Heart left ventricle (tissue), 16 donors: ENCODE data around the gene CDC42EP4. TPM values are rescaled to one million over a fixed set of nuclear protein-coding genes. Genes with fewer than 3 reads are reported as not detected.

Source experiments
- ATAC-seq, 4 donors: fragments of 200-7000 bp; cut with Tn5 transposase; one replicate each; pipeline ENCODE4 v1.9.1; 2020 to 2022; ENCODE audit warnings: moderate library complexity in 4 of 4, mild to moderate bottlenecking in 3 of 4, moderate number of reproducible peaks in 1 of 4
- DNase-seq, 5 donors: peaks; one replicate each; pipeline ENCODE4 v3.0.0-alpha.2; 2020
- H3K27ac ChIP-seq, 12 donors: fragments of 200-600 bp; sonication (generic) in 4 of 12; one replicate each; pipeline versions ENCODE4 v1.5.0 to v1.8.0; 2016 to 2022; ENCODE audit warnings: mild to moderate bottlenecking in 2 of 12
- H3K27me3 ChIP-seq, 9 donors: fragments of 200-600 bp; sonication (generic) in 2 of 9; one replicate each; pipeline versions ENCODE4 v1.5.1 to v1.8.0; 2016 to 2022; ENCODE audit warnings: mild to moderate bottlenecking in 3 of 9
- H3K36me3 ChIP-seq, 9 donors: fragments of 200-600 bp; sonication (generic) in 2 of 9; one replicate each; pipeline versions ENCODE4 v1.5.0 to v1.8.0; 2018 to 2022; ENCODE audit warnings: mild to moderate bottlenecking in 2 of 9
- H3K4me1 ChIP-seq, 12 donors: fragments of 200-600 bp; sonication (generic) in 4 of 12; one replicate each; pipeline versions ENCODE4 v1.5.0 to v1.8.0; 2016 to 2022; ENCODE audit warnings: mild to moderate bottlenecking in 3 of 12
- H3K4me3 ChIP-seq, 12 donors: fragments of 200-600 bp; sonication (generic) in 4 of 12; one replicate each; pipeline versions ENCODE4 v1.5.0 to v1.8.0; 2017 to 2022; ENCODE audit warnings: mild to moderate bottlenecking in 9 of 12, moderate library complexity in 4 of 12
- H3K9me3 ChIP-seq, 12 donors: fragments of 200-600 bp; sonication (generic) in 4 of 12; one replicate each; pipeline versions ENCODE4 v1.5.0 to v1.8.0; 2016 to 2022; ENCODE audit warnings: mild to moderate bottlenecking in 1 of 12
- CTCF ChIP-seq, 12 donors: fragments of 200-600 bp; sonication (generic) in 4 of 12; IDR thresholded peaks; one replicate each; pipeline versions ENCODE4 v1.5.0 to v1.8.0; 2018 to 2022; ENCODE audit warnings: antibody characterized with exemption in 12 of 12, mild to moderate bottlenecking in 5 of 12
- POLR2A ChIP-seq, 2 donors: fragments of 450-650 bp; IDR thresholded peaks; one replicate each; pipeline ENCODE4 v1.6.1; 2017; ENCODE audit warnings: antibody characterized with exemption in 2 of 2, mild to moderate bottlenecking in 2 of 2, moderate library complexity in 2 of 2
- WGBS, 4 donors: extraction: QIAGEN DNeasy Blood & Tissue Kit in 2 of 4; methylation state at CpG; one replicate each; pipeline versions ENCODE4 v1.1.5 to v1.1.7; 2013 to 2018; 5-methylcytosine and 5-hydroxymethylcytosine counted together
- intact Hi-C, 10 donors: fragments of 100-400 bp; cut with DNase I; formaldehyde crosslinking; loops; one replicate each; pipeline versions ENCODE4 v1.11.1 to v1.14.2; 2022
- polyA plus RNA-seq, 2 donors: library from polyadenylated mRNA; stranded (reverse); fragments of 200-250 nt; gene quantifications; one replicate each; pipeline ENCODE4 v1.2.3, GENCODE V29; 2013
- total RNA-seq, 9 donors: library from RNA; depleted of rRNA in 2 of 9; stranded (reverse); fragments of >200 nt in 2 of 9; fragmentation: NEBNext Ultra II Directional in 3 of 9; extraction: Animal tissue kit (Norgen Biotek cat#: 25700) in 3 of 9; gene quantifications; one replicate each; pipeline versions ENCODE4 v1.1.0 to v1.2.4, GENCODE V29; 2016 to 2023
- donor health status: ischemic (EF 13 %, LVEDD 7.1; RV severe dilation, severe dysfunction).
- donor health status: healthy with polysubstance abuse.
- donor health status: DM: no; HTN: yes; CAD: no.
- donor health status: DM: no; HTN: no; CAD: no.
- donor health status: ischemic (EF 25% LVEDD 6.9; RV normal size, moderate dysfunction).
- donor health status: ischemic (EF 25% LVEDD 5.7; RV mildly dilated, moderate dysfunction).
- donor health status: healthy.
- donor health status: DM: yes; HTN: yes; CAD: no.
- donor health status: ischemic (EF 35%, LVEDD 5.7; RV mildly dilated, moderate dysfunction).
- donor health status: nonischemic (EF 11% LVEDD 7.7; RV severe dilation, severe dysfunction).
- donor health status: DM: yes; HTN: yes; CAD: no.
- donor health status: PGD.
- donor health status: ischemic (EF 29% LVEDD 5.4; RV normal size, mild dysfunction).
- donor health status: nonischemic (EF 23%, LVEDD 6.1; RV moderate dilation, normal function).

CDC42EP4 gene
- total and polyA plus RNA-seq, 11 donors, result 18.6 to 103 (median 37.5) TPM

- ATAC-seq (no peak), DNase-seq (no peak)
- no peak for TF ChIP-seq CTCF (IDR thresholded peaks at IDR 0.05)
- no peak for TF ChIP-seq POLR2A (IDR thresholded peaks at IDR 0.05)
- Histone ChIP-seq H3K9me3 (no peaks in the 10 kb centered on the region), H3K4me1 (peaks cover 0 to 41% (median 9%) of the 10 kb centered on the region in 12 donors), H3K36me3 (no peaks in the 10 kb centered on the region), H3K27me3 (no peaks in the 10 kb centered on the region), H3K27ac (peak overlapping the region in 8 of 12 donors; percentile 25 to 82 (median 50)), H3K4me3 (no peak overlapping the region)
- intact Hi-C loops, result loop anchor here in 2 of 10 donors (5.0 kb wide), 1 partner anchor 34 kb away; no protein-coding TSS in a partner anchor
- 80 to 96% (median 90%) methylated on average over 8 of the region's 8 CpGs for WGBS, 4 donors
Measured at GRCh38 chr17:73356561-73357170, 44.9 kb upstream of the CDC42EP4 start.

DNA sequence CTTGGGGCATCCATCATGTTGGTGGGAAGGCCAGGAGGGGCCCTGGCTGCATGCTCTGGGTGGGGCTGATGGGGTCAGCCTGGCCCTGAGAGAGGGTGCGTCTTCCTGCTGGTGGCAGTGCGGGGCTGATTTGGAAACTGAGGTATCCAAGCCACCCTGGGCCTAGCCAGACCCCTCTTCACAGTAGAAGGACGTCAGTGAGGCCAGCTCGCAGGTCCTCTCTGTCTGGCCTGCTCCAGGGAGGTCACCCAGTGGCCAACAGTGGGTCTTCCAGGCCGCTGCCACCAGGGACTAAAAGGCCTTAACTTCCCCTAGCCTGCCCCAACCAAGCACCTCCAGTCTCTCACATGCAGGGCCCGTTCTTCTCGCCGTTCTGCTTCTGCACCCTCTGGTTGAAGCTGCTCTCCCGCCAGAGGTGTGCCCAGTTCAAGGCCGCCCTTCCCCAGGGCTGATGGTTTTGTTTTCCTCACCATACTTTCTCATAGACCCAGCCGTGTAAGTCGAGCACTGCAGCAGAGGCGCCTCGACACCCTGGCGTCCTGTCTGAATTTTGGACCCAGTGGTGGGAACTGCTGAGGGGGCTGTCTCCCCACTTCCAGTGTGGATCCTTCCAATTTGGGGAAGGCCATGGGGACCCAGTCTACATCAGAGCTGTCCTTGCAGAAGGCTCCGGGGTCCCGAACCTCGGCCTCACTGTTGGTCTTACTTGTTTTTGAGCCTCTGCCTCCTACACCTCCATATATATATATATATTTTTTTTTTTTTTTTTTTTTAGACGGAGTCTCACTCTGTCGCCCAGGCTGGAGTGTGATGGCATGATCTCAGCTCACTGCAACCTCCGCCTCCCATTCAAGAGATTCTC, 42.9 kb upstream of the CDC42EP4 start:
- Histone ChIP-seq H3K27ac (no peak overlapping the region), H3K9me3 (no peaks in the 10 kb centered on the region), H3K36me3 (no peaks in the 10 kb centered on the region), H3K4me1 (peaks cover 0 to 25% (median 4%) of the 10 kb centered on the region in 12 donors), H3K4me3 (no peak overlapping the region), H3K27me3 (no peaks in the 10 kb centered on the region)
- intact Hi-C loops, result loop anchor here in 2 of 10 donors (5.0 kb wide), 1 partner anchor 32 kb away; no protein-coding TSS in a partner anchor
- WGBS, 4 donors, result 88 to 98% (median 97%) methylated on average over 20 to 21 of the region's 21 CpGs
- no peak for TF ChIP-seq CTCF (IDR thresholded peaks at IDR 0.05)
- TF ChIP-seq POLR2A (IDR thresholded peaks at IDR 0.05), result no peak
- no peak for DNase-seq
- ATAC-seq, result no peak

DNA sequence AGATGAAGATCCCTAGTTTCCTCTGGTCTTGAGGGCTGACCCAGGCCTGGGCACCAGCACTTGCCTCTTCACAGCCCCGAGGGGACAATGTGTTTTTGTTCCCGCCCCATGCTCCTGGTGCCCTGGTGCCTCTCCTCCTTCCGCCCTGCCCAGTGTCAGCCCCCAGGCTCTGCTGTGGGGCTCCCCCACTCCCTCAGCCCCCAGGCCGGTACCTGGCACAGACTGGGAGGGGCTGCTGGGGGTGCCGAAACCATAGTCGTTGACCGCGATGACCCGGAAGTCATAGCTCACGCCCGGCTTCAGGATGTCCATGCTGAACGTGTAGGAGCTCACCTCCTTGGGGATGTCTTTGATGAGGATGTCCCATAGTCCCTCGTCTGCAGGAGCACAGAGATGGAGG, 40.5 kb upstream of the CDC42EP4 start:
- intact Hi-C loops, result no loop called here
- Histone ChIP-seq H3K4me3 (no peak overlapping the region), H3K27ac (no peak overlapping the region), H3K9me3 (no peaks in the 10 kb centered on the region), H3K4me1 (peaks cover 0 to 21% (median 1%) of the 10 kb centered on the region in 12 donors), H3K27me3 (no peaks in the 10 kb centered on the region), H3K36me3 (no peaks in the 10 kb centered on the region)
- no peak for DNase-seq
- no peak for ATAC-seq
- TF ChIP-seq POLR2A (IDR thresholded peaks at IDR 0.05), result no peak
- TF ChIP-seq CTCF (IDR thresholded peaks at IDR 0.05), result no peak
- 89 to 97% (median 91%) methylated on average over 4 to 13 of the region's 13 CpGs for WGBS, 4 donors

- TF ChIP-seq CTCF (IDR thresholded peaks at IDR 0.05) (no peak), POLR2A (IDR thresholded peaks at IDR 0.05) (no peak)
- no peak for DNase-seq
- no peaks in the 10 kb centered on the region for H3K36me3 ChIP-seq
- ATAC-seq, result no peak
- H3K27ac ChIP-seq, result no peak overlapping the region
- H3K27me3 ChIP-seq, result no peaks in the 10 kb centered on the region
- WGBS, 4 donors, result 71 to 83% (median 80%) methylated on average over 3 of the region's 3 CpGs
- H3K9me3 ChIP-seq, result no peaks in the 10 kb centered on the region
- intact Hi-C loops, result no loop called here
- H3K4me1 ChIP-seq, result peaks cover 0 to 16% (median 0%) of the 10 kb centered on the region in 12 donors
- H3K4me3 ChIP-seq, result no peak overlapping the region
Measured at GRCh38 chr17:73351764-73352163, 40.0 kb upstream of the CDC42EP4 start.
